ENCODE data around the gene JAML.
"Not testable (repeated sequence)": the region's sequence is repeated elsewhere in the genome, so short reads cannot be mapped to it uniquely, and the experiment has no call there.

The JAML gene

GRCh38 chr11:118190942-118191506, 33.8 kb downstream of the JAML start:
- not testable (repeated sequence) for DNase-seq

- no peak for DNase-seq
Observed at GRCh38 chr11:118186346-118187107, 38.3 kb downstream of the JAML start.

GRCh38 chr11:118184784-118185579, 39.8 kb downstream of the JAML start:
- no peak for DNase-seq

- not testable (repeated sequence) for DNase-seq
Observed at GRCh38 chr11:118183691-118184090, 41.1 kb downstream of the JAML start.

- no peak for DNase-seq
Observed at GRCh38 chr11:118180300-118180703, 44.5 kb downstream of the JAML start.

- DNase-seq = no peak
Observed at GRCh38 chr11:118176778-118177134, 48.1 kb downstream of the JAML start.

GRCh38 chr11:118175993-118176777, 48.6 kb downstream of the JAML start, which contains the start of gene SCN2B:
Gene SCN2B, minus strand, starts transcription at chr11:118176639. Its CDS starts 208 bp downstream, at chr11:118176431.
- no peak for DNase-seq

- peak; percentile 10 for DNase-seq
Observed at GRCh38 chr11:118175031-118175992, 49.5 kb downstream of the JAML start.

GRCh38 chr11:118174006-118174567, 50.7 kb downstream of the JAML start:
- no peak for DNase-seq

GRCh38 chr11:118172356-118172755, 52.5 kb downstream of the JAML start:
- DNase-seq = no peak

- DNase-seq = peak; percentile 78
Observed at GRCh38 chr11:118171269-118172062, 53.3 kb downstream of the JAML start.

GRCh38 chr11:118170882-118171268, 53.9 kb downstream of the JAML start:
- DNase-seq = no peak

- no peak for DNase-seq
Observed at GRCh38 chr11:118170231-118170630, 54.6 kb downstream of the JAML start.

- no peak for DNase-seq
Observed at GRCh38 chr11:118169300-118170140, 55.3 kb downstream of the JAML start.

- DNase-seq = no peak
Observed at GRCh38 chr11:118168751-118169150, 56.1 kb downstream of the JAML start.

- no peak for DNase-seq
Observed at GRCh38 chr11:118168316-118168715, 56.5 kb downstream of the JAML start.

- DNase-seq = no peak
Observed at GRCh38 chr11:118167906-118168305, 56.9 kb downstream of the JAML start.

GRCh38 chr11:118167253-118167652, 57.6 kb downstream of the JAML start:
- no peak for DNase-seq

- no peak for DNase-seq
Observed at GRCh38 chr11:118166641-118167040, 58.2 kb downstream of the JAML start.

- DNase-seq = no peak
Observed at GRCh38 chr11:118164885-118165284, 59.9 kb downstream of the JAML start.
